Cardiac fibroblast (primary cell): ENCODE measurements around the gene AKAIN1.

Source experiments
- DNase-seq, 2 donors: peaks; one replicate each; pipeline versions ENCODE4 v3.0.0 to v3.0.0-alpha.2; 2010; ENCODE audit warnings: low read depth in 2 of 2
- H3K4me3 ChIP-seq, 2 donors: replicated peaks in 1 of 2; 1 replicate in 1 of 2; 2 replicates in 1 of 2; pipeline ENCODE4 v1.5.1; 2011; ENCODE audit warnings: low read depth in 2 of 2, low read length in 2 of 2, mild to moderate bottlenecking in 2 of 2, moderate library complexity in 1 of 2
- CTCF ChIP-seq: IDR thresholded peaks from one replicate; pipeline ENCODE4 v1.5.1; 2011; ENCODE audit warnings: low read depth, mild to moderate bottlenecking, low read length, inconsistent platforms

AKAIN1 gene

DNA sequence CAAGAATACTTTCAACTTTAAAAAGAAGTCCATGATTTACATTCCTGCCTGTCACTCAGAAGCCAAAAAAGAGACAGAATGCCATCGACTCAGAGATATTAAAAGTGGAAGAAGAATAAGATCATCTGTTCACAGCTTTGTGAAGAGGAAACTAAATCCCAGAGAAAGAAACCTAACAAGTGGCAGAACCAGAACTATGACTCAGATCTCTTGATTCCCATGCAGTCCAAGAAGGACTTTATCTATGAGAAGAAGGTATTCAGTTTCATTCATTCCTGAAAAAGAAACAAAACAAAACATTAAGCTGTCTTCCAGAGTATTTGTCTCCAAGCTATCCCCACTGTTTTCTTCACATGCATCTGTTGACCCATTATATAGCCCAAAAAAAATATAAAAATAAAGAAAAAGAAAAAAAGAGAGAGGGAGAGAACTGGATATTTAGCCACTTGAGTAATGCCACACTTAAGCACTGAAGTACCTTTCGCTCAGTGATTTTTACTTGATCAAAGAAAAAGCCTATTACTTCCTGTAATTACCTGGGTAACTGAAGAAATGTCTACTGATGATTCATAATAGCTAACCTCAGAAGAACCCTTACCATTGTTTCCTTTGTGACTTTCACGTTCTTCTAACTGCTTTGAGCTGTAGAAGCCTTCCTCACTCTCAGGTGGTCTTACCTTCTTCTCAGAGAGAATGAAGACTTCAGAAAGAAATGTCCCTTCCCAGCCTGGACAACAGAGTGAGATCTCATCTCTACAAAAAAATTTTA is 17.7 kb upstream of the AKAIN1 start:
- no peak overlapping the region for H3K4me3 ChIP-seq
- no peak for DNase-seq
- TF ChIP-seq CTCF = no peak

GRCh38 chr18:5207471-5208150 is 10.6 kb upstream of the AKAIN1 start:
- DNase-seq = no peak
- no peak for TF ChIP-seq CTCF
- H3K4me3 ChIP-seq = no peak overlapping the region

GRCh38 chr18:5198311-5198710 is 1.3 kb upstream of the AKAIN1 start:
- no peak overlapping the region for H3K4me3 ChIP-seq
- TF ChIP-seq CTCF = no peak
- no peak for DNase-seq

- H3K4me3 ChIP-seq = no peak overlapping the region
- no peak for TF ChIP-seq CTCF
- DNase-seq = no peak
Observed at GRCh38 chr18:5197461-5197860, 404 bp upstream of the AKAIN1 start.

- no peak overlapping the region for H3K4me3 ChIP-seq
- DNase-seq = no peak
- no peak for TF ChIP-seq CTCF
Observed at GRCh38 chr18:5196253-5197031, 615 bp downstream of the AKAIN1 start.

DNA sequence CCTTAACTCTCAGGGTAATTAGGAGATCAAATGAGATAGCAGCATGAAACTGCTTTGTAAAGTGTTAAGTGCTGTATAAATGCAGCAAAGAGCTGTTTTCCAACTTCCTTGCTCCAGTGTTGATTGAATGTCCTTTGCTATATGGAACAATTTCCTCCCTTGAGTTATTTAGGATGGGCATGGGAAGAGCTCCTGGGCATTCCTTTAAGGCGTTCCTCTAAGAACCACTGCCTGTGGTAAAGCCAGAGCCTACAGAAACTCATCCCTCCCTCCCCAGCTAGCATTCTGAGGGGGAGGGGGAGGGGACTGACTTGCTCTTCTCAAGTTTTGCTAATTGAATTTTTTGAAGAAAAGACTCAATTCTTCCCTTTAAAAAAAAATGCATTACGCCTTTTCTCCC is 1.4 kb downstream of the AKAIN1 start:
- H3K4me3 ChIP-seq = no peak overlapping the region
- TF ChIP-seq CTCF = no peak
- no peak for DNase-seq
